Measurements from ENCODE around the gene CFAP299. TPM values are rescaled to one million over a fixed set of nuclear protein-coding genes. Genes with fewer than 3 reads are reported as not detected.

Gene CFAP299
- total RNA-seq, 1 donor from 2014 or later, result 0.93 TPM

DNA sequence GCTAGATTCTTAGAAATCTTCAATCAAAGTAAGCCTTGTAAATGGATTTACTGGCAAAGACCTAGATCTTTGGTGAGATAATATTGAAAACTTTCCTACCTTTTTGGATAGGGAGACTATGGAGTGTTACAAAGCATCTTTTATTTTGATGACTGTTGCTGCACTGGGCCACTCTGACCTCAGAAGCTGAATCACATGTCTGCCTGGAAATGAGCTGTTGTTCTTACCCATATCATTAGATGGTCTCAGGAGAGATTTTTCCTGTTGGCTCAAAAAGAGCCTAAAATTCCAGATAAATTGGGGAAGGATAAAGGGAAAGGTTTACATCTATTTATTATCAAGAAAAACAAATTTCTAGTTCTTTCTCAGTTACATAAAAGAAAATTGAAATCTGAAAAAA lies 567.5 kb downstream of the CFAP299 start:
- Mint-ChIP-seq H3K27me3 (peaks cover 5% of the 10 kb centered on the region), H3K4me1 (ENCODE audit: low read depth) (no peaks in the 10 kb centered on the region), H3K9me3 (ENCODE audit: low read depth) (peaks cover 14% of the 10 kb centered on the region)

DNA sequence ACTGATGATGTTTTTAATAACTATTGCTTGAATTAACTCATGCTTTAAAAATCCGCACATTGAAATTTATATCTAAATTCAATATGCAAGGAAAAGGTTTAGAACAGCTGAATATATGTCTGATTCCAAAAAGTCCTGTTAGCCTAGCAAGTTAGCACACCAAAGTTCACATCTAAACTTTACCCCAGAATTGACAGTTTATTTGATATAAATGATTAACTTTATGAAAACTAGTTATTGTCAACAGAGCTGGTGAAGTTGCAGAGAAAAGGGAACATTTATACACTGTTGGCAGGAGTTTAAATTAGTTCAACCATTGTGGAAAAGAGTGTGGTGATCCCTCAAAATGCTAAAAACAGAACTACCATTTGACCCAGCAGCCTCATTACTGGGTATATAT lies 574.4 kb downstream of the CFAP299 start:
- peaks cover 2% of the 10 kb centered on the region for H3K36me3 Mint-ChIP-seq (ENCODE audit: insufficient read depth)
- no peak for DNase-seq (ENCODE audit: low spot score, unreplicated experiment)

More for the DNA sequence above, 567.5 kb downstream of the CFAP299 start:
- no peak for DNase-seq (ENCODE audit: low spot score, unreplicated experiment)
- Mint-ChIP-seq H3K36me3 (ENCODE audit: insufficient read depth) (peaks cover 2% of the 10 kb centered on the region), H3K27ac (no peak overlapping the region), H3K4me3 (ENCODE audit: low read depth) (no peak overlapping the region)
- TF ChIP-seq, protein P1, sequence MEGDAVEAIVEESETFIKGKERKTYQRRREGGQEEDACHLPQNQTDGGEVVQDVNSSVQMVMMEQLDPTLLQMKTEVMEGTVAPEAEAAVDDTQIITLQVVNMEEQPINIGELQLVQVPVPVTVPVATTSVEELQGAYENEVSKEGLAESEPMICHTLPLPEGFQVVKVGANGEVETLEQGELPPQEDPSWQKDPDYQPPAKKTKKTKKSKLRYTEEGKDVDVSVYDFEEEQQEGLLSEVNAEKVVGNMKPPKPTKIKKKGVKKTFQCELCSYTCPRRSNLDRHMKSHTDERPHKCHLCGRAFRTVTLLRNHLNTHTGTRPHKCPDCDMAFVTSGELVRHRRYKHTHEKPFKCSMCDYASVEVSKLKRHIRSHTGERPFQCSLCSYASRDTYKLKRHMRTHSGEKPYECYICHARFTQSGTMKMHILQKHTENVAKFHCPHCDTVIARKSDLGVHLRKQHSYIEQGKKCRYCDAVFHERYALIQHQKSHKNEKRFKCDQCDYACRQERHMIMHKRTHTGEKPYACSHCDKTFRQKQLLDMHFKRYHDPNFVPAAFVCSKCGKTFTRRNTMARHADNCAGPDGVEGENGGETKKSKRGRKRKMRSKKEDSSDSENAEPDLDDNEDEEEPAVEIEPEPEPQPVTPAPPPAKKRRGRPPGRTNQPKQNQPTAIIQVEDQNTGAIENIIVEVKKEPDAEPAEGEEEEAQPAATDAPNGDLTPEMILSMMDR (IDR thresholded peaks at IDR 0.05; ENCODE audit: unreplicated experiment), result no peak

DNA sequence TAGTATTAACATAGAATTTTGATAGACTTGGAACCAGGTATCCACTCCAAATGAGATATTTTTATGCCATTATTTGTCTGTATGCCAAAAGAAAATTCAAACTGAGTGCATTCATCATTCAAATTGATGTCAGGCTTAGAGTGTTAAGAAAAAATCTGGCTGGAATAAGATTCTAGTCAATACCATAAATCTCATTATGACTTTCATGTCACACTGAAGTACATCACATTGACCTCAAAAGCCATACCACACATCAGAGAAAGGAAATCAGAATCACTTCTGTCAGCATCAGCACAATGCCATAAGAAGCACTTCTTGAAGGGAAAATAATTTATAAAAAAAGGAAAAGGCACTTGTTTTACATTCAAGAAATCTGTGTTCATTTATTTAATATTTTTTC lies 575.9 kb downstream of the CFAP299 start:
- no peak overlapping the region for H3K27ac Mint-ChIP-seq
- no peaks in the 10 kb centered on the region for H3K4me1 Mint-ChIP-seq (ENCODE audit: low read depth)
- peaks cover 7% of the 10 kb centered on the region for H3K9me3 Mint-ChIP-seq (ENCODE audit: low read depth)
- peaks cover 2% of the 10 kb centered on the region for H3K36me3 Mint-ChIP-seq (ENCODE audit: insufficient read depth)
- TF ChIP-seq, protein P1 (IDR thresholded peaks at IDR 0.05; ENCODE audit: unreplicated experiment), result no peak
- H3K4me3 Mint-ChIP-seq (ENCODE audit: low read depth), result no peak overlapping the region
- no peak for DNase-seq (ENCODE audit: low spot score, unreplicated experiment)
- H3K27me3 Mint-ChIP-seq, result no peaks in the 10 kb centered on the region

More for the DNA sequence above, 574.4 kb downstream of the CFAP299 start:
- Mint-ChIP-seq H3K27ac (no peak overlapping the region), H3K4me3 (ENCODE audit: low read depth) (no peak overlapping the region), H3K27me3 (no peaks in the 10 kb centered on the region), H3K4me1 (ENCODE audit: low read depth) (no peaks in the 10 kb centered on the region), H3K9me3 (ENCODE audit: low read depth) (peaks cover 14% of the 10 kb centered on the region)
- TF ChIP-seq, protein P1 (IDR thresholded peaks at IDR 0.05; ENCODE audit: unreplicated experiment), result no peak

DNA sequence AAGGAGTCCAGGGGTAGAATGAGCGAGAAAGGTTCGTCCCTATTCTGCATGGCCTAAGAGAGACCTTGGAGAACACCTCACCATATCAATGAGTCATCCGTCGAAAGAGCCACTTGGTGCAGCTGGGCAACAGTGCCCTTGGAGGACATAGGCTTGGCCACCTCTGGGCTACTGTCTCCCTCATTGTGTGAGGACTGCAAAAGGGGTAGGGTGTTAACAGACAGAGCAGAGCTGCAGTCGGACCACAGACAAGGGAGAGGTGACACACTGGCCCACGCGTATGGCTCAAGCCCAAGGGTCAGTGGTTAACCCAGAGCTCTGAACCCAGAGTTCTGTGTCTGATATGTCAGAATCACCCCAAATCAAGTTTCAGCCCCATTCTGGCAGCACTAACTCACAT lies 576.8 kb downstream of the CFAP299 start:
- Mint-ChIP-seq H3K36me3 (ENCODE audit: insufficient read depth) (no peaks in the 10 kb centered on the region), H3K9me3 (ENCODE audit: low read depth) (peaks cover 1% of the 10 kb centered on the region), H3K4me1 (ENCODE audit: low read depth) (no peaks in the 10 kb centered on the region), H3K27me3 (peaks cover 3% of the 10 kb centered on the region), H3K4me3 (ENCODE audit: low read depth) (no peak overlapping the region), H3K27ac (no peak overlapping the region)
- no peak for DNase-seq (ENCODE audit: low spot score, unreplicated experiment)
- TF ChIP-seq, protein P1 (IDR thresholded peaks at IDR 0.05; ENCODE audit: unreplicated experiment), result no peak

DNA sequence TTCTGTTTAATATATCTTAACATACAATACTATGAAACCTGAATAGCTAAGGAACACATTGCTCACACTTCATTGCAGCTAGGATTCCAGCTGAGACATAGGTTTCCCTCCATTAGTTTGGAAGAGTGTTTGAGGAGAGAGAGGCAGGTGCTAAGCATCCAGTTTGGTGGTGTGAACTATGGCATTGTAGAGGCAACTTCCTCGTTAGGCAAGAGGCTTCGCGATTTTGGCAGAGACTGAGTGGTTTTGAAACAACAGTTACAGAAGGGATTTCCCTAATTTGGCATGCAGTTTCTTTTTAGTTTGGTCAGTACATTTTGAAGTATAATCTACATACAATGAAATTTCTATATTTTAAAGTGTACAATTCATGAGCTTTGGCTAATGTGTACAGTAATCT lies 577.9 kb downstream of the CFAP299 start:
- Mint-ChIP-seq H3K36me3 (ENCODE audit: insufficient read depth) (no peaks in the 10 kb centered on the region), H3K27me3 (peaks cover 3% of the 10 kb centered on the region), H3K4me1 (ENCODE audit: low read depth) (no peaks in the 10 kb centered on the region), H3K4me3 (ENCODE audit: low read depth) (no peak overlapping the region), H3K27ac (no peak overlapping the region), H3K9me3 (ENCODE audit: low read depth) (no peaks in the 10 kb centered on the region)
- no peak for DNase-seq (ENCODE audit: low spot score, unreplicated experiment)
- TF ChIP-seq, protein P1 (IDR thresholded peaks at IDR 0.05; ENCODE audit: unreplicated experiment), result no peak
